ENCODE results near the gene TOPORS.

Gene TOPORS

DNA sequence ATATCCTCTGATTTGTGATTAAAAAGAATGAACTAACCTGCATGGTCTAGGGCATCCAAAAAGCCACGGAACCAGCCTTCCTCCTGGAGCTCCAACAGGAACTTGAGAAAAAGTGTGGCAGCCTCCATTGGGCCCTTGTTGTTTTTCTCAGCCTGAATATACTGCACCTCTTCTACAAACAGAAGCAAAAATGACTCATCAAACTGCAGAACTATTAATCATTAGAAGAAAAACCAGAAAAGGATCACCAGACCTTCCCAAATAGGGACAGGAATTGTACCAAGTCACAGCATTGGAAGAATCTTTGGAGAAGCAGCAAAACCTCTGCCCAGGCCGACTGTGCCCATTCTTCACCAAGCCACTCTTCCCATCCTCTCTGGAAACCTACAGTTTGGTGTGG, 51.6 kb downstream of the TOPORS start:
- DNase-seq: no peak

DNA sequence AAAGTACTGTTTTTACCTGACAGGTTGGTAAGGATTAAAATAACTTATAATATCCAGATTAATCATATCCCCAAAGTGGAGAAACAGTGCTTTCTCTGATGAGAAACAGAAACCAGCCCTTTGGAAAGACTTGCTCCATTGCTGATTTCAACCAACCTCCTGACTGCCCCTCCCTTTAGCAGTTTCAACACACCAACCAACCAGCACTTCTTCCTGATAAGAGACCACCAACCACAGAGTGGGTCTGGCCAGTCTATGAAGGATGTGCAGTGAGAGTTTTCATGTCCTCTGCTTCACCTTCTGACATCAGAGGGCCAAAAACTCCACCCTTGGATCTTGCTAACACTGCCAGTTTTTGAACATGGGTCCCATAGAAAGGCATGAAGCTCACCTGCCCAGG, 54.5 kb downstream of the TOPORS start:
- no peak for DNase-seq

DNA sequence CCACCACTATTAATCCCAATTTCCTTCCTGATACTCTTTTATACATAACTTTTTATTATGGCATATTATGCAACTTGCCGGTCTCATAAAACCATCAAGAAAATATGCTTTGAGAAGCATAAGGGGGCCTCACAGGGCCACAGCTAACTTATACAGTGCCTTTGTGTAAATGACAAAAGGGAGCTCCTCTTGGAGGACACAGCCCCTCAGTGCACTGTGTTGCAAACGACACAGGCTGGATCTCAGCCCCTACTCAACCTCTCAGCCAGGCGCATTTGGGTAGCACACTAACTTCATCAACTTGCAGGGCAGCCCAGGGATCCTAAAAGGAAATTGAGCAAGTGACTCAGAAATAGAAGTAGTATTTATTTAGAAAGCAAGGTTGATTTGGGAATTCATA, 61.8 kb downstream of the TOPORS start:
- DNase-seq: no peak
